HCT116 (cell line): ENCODE results near the gene COPS3. TPM values are rescaled to one million over a fixed set of nuclear protein-coding genes. Genes with fewer than 3 reads are reported as not detected.

Experiments used
- ATAC-seq: fragments of 200-7000 bp; cut with Tn5 transposase; 2 replicates; pipeline ENCODE4 v1.9.1; 2020; ENCODE audit warnings: mild to moderate bottlenecking, moderate library complexity
- BruUV-seq: library from RNA; stranded (reverse); fragments of 400-500 nt; replicated peaks from 2 replicates; lab custom pipeline; 2021; lab: Mats Ljungman, UMichigan
- CTCF ChIA-PET: fragments of 300-600 bp; sonication (Branson Sonifier 250); formaldehyde crosslinking; loops from one replicate; lab custom pipeline; 2021; ENCODE audit warnings: antibody characterized with exemption; lab: Charles Lee
- POLR2A ChIA-PET: fragments of 300-600, 350-600 bp; sonication (Branson Sonifier 250); formaldehyde crosslinking; loops from one replicate; lab custom pipeline; 2021; ENCODE audit warnings: antibody characterized with exemption; lab: Charles Lee
- RAD21 ChIA-PET, 2 experiments: fragments of 300-600 bp; sonication (Branson Sonifier 250); formaldehyde crosslinking; loops; one replicate each; lab custom pipeline; 2023; ENCODE audit warnings: low total read pairs in 2 of 2; ENCODE audit not compliant: uncharacterized antibody in 2 of 2, unreplicated experiment in 2 of 2, low non-redundant PET in 1 of 2; lab: Charles Lee
- DNase-seq: peaks from one replicate; pipeline ENCODE4 v3.0.0-alpha.2; 2010; ENCODE audit warnings: low read depth, low spot score
- H2AFZ ChIP-seq: fragments of 200-600 bp; shearing (Covaris generic), sonication (generic); 2 replicates; pipeline ENCODE4 v1.6.1; 2017; ENCODE audit warnings: low read depth, mixed run types, mixed read lengths, antibody characterized with exemption, low read length; ENCODE audit not compliant: poor library complexity, severe bottlenecking
- H3K27ac ChIP-seq: 2 replicates; pipeline ENCODE4 v1.5.1; 2012; ENCODE audit warnings: low read depth, low read length
- H3K27me3 ChIP-seq: fragments of 200-600 bp; sonication (generic); 2 replicates; pipeline ENCODE4 v1.6.1; 2016; ENCODE audit warnings: mixed run types, low read length, mixed read lengths; ENCODE audit not compliant: insufficient read depth
- H3K36me3 ChIP-seq, 2 experiments: fragments of 200-500 bp in 1 of 2; fragments of 200-600 bp in 1 of 2; sonication (Bioruptor generic) in 1 of 2; sonication (generic) in 1 of 2; 2 replicates each; pipeline versions ENCODE4 v1.5.1 to v1.6.1; 2014 to 2016; ENCODE audit warnings: low read length in 2 of 2, inconsistent platforms in 1 of 2, mixed read lengths in 1 of 2, mixed run types in 1 of 2; ENCODE audit not compliant: insufficient read depth in 2 of 2, control insufficient read depth in 1 of 2
- H3K4me1 ChIP-seq, 2 experiments: fragments of 200-600 bp in 1 of 2; sonication (generic) in 1 of 2; 2 replicates each; pipeline versions ENCODE4 v1.5.1 to v1.6.1; 2012 to 2017; ENCODE audit warnings: low read length in 2 of 2, inconsistent platforms in 1 of 2, mild to moderate bottlenecking in 1 of 2, mixed read lengths in 1 of 2, mixed run types in 1 of 2, moderate library complexity in 1 of 2; ENCODE audit not compliant: insufficient read depth in 2 of 2, control insufficient read depth in 1 of 2
- H3K4me2 ChIP-seq: fragments of 200-600 bp; sonication (generic); 2 replicates; pipeline ENCODE4 v1.6.1; 2017; ENCODE audit warnings: mixed run types, low read length, mixed read lengths
- H3K4me3 ChIP-seq, 2 experiments: fragments of 200-600 bp in 1 of 2; sonication (generic) in 1 of 2; replicated peaks in 1 of 2; 2 replicates each; pipeline ENCODE4 v1.5.1; 2011 to 2016; ENCODE audit warnings: low read length in 2 of 2, control low read depth in 1 of 2, low read depth in 1 of 2, mild to moderate bottlenecking in 1 of 2, mixed read lengths in 1 of 2, mixed run types in 1 of 2
- H3K79me2 ChIP-seq: fragments of 200-600 bp; sonication (generic); 2 replicates; pipeline ENCODE4 v1.6.1; 2017; ENCODE audit warnings: mild to moderate bottlenecking, mixed run types, low read length, moderate library complexity, mixed read lengths; ENCODE audit not compliant: insufficient read depth
- H3K9ac ChIP-seq: fragments of 200-600 bp; sonication (generic); 2 replicates; pipeline ENCODE4 v1.6.1; 2016; ENCODE audit warnings: low read length, mixed read lengths
- H3K9me2 ChIP-seq: fragments of 200-600 bp; sonication (generic), shearing (Covaris generic); 2 replicates; pipeline ENCODE4 v1.6.1; 2017; ENCODE audit warnings: mixed run types, mild to moderate bottlenecking, moderate library complexity; ENCODE audit not compliant: insufficient read depth
- H3K9me3 ChIP-seq, 2 experiments: fragments of 200-500 bp in 1 of 2; fragments of 200-600 bp in 1 of 2; sonication (Bioruptor generic) in 1 of 2; sonication (generic) in 1 of 2; 2 replicates each; pipeline ENCODE4 v1.6.1; 2014 to 2017; ENCODE audit warnings: low read length in 2 of 2, mixed read lengths in 2 of 2, inconsistent platforms in 1 of 2, low read depth in 1 of 2, mild to moderate bottlenecking in 1 of 2, mixed run types in 1 of 2, moderate library complexity in 1 of 2; ENCODE audit not compliant: control insufficient read depth in 1 of 2, insufficient read depth in 1 of 2
- H4K20me1 ChIP-seq: fragments of 200-600 bp; sonication (generic), shearing (Covaris generic); 2 replicates; pipeline ENCODE4 v1.6.1; 2017; ENCODE audit warnings: mixed run types, mild to moderate bottlenecking, moderate library complexity; ENCODE audit not compliant: insufficient read depth
- CBX3 ChIP-seq: IDR thresholded peaks from 2 replicates; pipeline ENCODE4 v1.6.1; 2012; ENCODE audit warnings: low read depth
- CEBPB ChIP-seq: IDR thresholded peaks from 2 replicates; pipeline ENCODE4 v1.6.1; 2012; ENCODE audit warnings: low read depth
- EGR1 ChIP-seq: IDR thresholded peaks from 2 replicates; pipeline ENCODE4 v1.6.1; 2012; ENCODE audit warnings: low read depth
- EZH2 ChIP-seq: fragments of 200-600 bp; sonication (generic); IDR thresholded peaks from 2 replicates; pipeline ENCODE4 v1.6.1; 2017; ENCODE audit warnings: antibody characterized with exemption, mixed run types
- MAX ChIP-seq: IDR thresholded peaks from 2 replicates; pipeline ENCODE4 v1.6.1; 2012
- POLR2A ChIP-seq: IDR thresholded peaks from 2 replicates; pipeline ENCODE4 v1.7.0; 2011; ENCODE audit warnings: borderline replicate concordance; ENCODE audit not compliant: insufficient read depth, insufficient read length; ENCODE audit errors: extremely low read depth
- RAD21 ChIP-seq: IDR thresholded peaks from 2 replicates; pipeline ENCODE4 v1.6.1; 2012; ENCODE audit warnings: low read depth, mild to moderate bottlenecking
- REST ChIP-seq: IDR thresholded peaks from 2 replicates; pipeline ENCODE4 v1.6.1; 2012; ENCODE audit warnings: low read depth
- SP1 ChIP-seq: IDR thresholded peaks from 2 replicates; pipeline ENCODE4 v1.6.1; 2012; ENCODE audit warnings: low read depth
- YY1 ChIP-seq: IDR thresholded peaks from 2 replicates; pipeline ENCODE4 v1.6.1; 2011; ENCODE audit warnings: low read length, low read depth, moderate library complexity, mild to moderate bottlenecking; ENCODE audit not compliant: insufficient replicate concordance; ENCODE audit errors: extremely low read depth
- ZFX ChIP-seq: fragments of 450-650 bp; IDR thresholded peaks from 2 replicates; pipeline ENCODE4 v1.6.1; 2017
- ZNF274 ChIP-seq: fragments of 200-500 bp; sonication (Bioruptor generic); IDR thresholded peaks from 2 replicates; pipeline ENCODE4 v1.6.1; 2014; ENCODE audit warnings: mild to moderate bottlenecking, low read depth, low read length, inconsistent platforms
- intact Hi-C: fragments of 100-400 bp; cut with micrococcal nuclease; formaldehyde crosslinking; loops from 2 replicates; pipeline ENCODE4 v1.10.0; 2022
- total RNA-seq: library from RNA; stranded (reverse); gene quantifications from one replicate; pipeline ENCODE4 v1.2.1, GENCODE V29; 2021; ENCODE audit not compliant: unreplicated experiment

Gene COPS3
- total RNA-seq, 1 experiment from 2014 or later: 99.0 TPM

GRCh38 chr17:17223736-17224135, 57.3 kb downstream of the COPS3 start:
- intact Hi-C loops: no loop called here
- Histone ChIP-seq H3K4me2 (no peak overlapping the region), H3K4me3 (no peak overlapping the region), H3K9ac (no peak overlapping the region), H3K27me3 (no peaks in the 10 kb centered on the region), H3K9me3 (no peaks in the 10 kb centered on the region), H3K36me3 (peaks cover 23 to 38% of the 10 kb centered on the region in 2 experiments), H4K20me1 (no peaks in the 10 kb centered on the region), H3K9me2 (no peaks in the 10 kb centered on the region), H3K27ac (no peak overlapping the region), H3K4me1 (no peaks in the 10 kb centered on the region), H2AFZ (no peak overlapping the region), H3K79me2 (no peaks in the 10 kb centered on the region)
- no TSS peak for BruUV-seq
- DNase-seq: no peak
- ATAC-seq: no peak
- CTCF ChIA-PET: no interaction called here
- RAD21 ChIA-PET: no interaction called here
- POLR2A ChIA-PET: no interaction called here
- TF ChIP-seq EGR1 (no peak), YY1 (no peak), MAX (no peak), ZFX (no peak), SP1 (no peak), RAD21 (no peak), ZNF274 (no peak), POLR2A (no peak), CBX3 (no peak), EZH2 (no peak)

DNA sequence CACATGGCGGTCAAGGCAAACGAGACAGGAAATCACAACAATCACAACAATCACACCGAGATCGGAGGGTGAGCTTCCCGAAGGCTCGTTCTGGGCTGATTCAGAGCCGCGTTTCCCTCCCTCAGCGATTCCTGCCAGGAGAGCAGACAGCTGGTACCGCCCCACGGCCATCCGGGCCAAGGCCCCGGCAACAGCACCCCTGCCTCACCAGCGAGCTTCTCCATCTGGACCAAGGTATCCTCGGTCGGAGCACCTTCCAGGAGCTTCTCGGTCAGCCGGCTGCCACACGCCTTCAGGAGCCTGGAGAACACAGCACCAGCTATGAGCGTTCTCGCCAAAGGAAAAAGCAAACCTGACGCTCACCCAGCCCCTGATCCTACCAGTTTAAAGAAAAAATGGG, 59.7 kb downstream of the COPS3 start:
- no peaks in the 10 kb centered on the region for H3K9me3 ChIP-seq
- peaks cover 24 to 44% of the 10 kb centered on the region in 2 experiments for H3K36me3 ChIP-seq
- no TSS peak for BruUV-seq
- H3K4me2 ChIP-seq: no peak overlapping the region
- ChIA-PET POLR2A (no interaction called here), RAD21 (no interaction called here), CTCF (no interaction called here)
- no peaks in the 10 kb centered on the region for H3K79me2 ChIP-seq
- no peak overlapping the region for H3K27ac ChIP-seq
- TF ChIP-seq POLR2A: no peak
- TF ChIP-seq REST: no peak
- no peak for TF ChIP-seq CEBPB
- TF ChIP-seq, all 23 proteins: peak for 0
- Histone ChIP-seq H3K9ac (no peak overlapping the region), H3K9me2 (no peaks in the 10 kb centered on the region), H3K4me1 (no peaks in the 10 kb centered on the region), H3K4me3 (no peak overlapping the region), H3K27me3 (no peaks in the 10 kb centered on the region), H2AFZ (no peak overlapping the region), H4K20me1 (no peaks in the 10 kb centered on the region)
- ATAC-seq (no peak), DNase-seq (no peak)
- intact Hi-C loops: no loop called here
